Stimulated activated CD8-positive, alpha-beta memory T cell treated with anti-CD3 and anti-CD28 coated beads, Interleukin-15, amount 100 ng/mL, for 24 hours (primary cell): ENCODE measurements around the gene ZC3H6.
"Not testable (repeated sequence)": the region's sequence is repeated elsewhere in the genome, so short reads cannot be mapped to it uniquely, and the experiment has no call there.

ENCODE experiments used
- DNase-seq: peaks from one replicate; pipeline ENCODE4 v3.0.0-alpha.2; 2020; ENCODE audit warnings: low read depth

The ZC3H6 gene

DNA sequence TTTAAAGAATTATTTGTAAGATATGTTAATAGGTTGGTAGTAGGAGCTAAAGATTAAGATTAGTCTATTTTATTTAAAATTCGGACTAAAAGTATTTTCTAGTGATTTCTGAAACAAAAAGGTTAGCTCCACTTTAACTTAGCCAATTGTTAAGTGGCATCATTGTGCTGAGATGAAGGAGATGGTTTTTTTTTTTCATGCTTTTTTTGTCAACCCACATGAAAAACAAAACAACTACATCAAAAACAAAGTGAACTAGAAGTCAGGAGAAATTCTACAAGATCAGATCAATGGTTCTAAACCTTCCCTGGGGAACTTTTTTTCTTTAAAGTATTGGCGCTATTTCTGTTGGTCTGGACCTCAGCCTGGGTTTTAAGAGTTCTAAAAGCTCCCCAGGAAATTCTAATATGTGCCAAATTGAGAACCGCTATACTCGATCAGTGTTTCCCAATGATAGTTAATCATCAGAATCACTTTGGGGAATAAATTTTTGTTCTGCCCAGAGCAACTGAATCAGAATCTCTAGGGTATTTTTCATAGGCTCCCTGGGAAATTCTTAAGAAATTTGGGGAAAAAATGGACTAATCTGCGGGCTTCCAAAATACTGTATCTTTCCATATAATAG is 2.3 kb downstream of the ZC3H6 start:
- no peak for DNase-seq

DNA sequence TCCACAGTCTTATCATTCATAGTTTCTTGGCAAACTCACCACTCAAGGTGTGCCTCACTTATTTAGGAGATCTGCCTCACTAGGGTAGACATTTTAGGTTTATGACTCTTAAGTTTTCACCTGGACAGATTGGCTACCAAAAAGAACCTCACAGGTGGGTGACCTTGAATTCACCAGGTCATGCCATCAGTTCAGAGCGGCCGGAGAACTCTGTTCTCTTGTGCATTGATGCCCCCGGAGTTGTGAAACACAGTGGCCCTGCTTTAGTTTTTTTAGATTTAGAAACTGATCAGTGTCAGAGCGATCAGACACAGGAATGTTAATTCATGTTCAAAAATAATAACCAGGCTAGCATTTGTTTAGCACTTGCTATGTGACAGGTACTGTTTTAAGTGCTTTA is 6.7 kb downstream of the ZC3H6 start:
- DNase-seq = not testable (repeated sequence)

DNA sequence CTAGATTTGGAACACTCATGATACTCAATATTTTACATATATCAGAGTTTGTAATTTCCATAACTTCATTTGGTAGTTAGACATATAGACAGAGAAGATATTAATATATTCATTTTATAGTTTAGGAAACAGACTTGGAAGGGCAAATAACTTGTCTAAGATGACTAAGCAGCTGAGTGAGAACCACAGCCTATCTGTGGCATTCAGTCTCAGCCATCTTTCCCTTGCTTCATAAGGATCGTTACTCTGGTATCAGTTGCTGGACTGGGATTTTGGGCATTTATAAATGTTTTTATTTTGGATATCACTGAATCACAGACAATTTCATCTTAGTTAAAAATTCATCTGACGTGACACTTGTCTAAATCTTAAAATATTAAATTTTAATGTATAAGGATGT is 8.1 kb downstream of the ZC3H6 start:
- not testable (repeated sequence) for DNase-seq

DNA sequence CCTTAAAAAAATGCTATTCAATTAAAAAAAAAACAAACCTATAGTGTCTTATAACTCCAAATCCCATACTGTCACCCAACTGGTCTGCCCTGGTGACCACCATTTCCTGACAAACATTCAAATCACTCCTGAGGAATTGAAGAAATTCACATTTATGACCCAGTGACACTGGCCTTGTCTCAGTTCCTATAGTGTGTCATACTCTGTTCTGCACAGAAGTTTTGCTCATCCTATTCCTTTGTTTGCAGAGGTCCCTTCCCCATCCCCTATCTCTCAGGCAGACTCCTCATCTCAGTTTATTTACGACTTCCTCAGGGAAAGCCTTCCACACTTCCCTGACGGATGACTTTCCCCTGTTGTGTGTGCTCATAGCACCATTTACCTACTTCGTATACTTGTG is 14.7 kb downstream of the ZC3H6 start:
- DNase-seq = no peak

DNA sequence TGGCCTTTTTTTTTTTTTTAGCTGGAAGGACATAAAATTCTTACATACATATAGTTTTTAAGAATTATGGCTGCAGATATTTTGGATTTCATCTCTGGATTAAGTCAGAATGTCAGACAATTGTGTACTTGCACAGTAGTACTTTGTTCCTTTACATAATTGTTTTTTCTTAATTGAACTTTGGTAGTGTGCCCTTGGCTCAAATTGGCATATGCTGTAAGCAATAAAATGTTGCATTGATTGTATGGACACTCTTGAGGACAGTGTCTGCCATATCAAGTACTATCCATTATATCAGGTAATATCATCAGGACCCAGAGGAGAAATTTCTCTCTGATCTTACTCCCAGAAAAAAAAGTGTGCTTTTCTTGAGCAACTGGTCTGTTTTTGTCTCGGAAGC is 15.3 kb downstream of the ZC3H6 start:
- DNase-seq = no peak

DNA sequence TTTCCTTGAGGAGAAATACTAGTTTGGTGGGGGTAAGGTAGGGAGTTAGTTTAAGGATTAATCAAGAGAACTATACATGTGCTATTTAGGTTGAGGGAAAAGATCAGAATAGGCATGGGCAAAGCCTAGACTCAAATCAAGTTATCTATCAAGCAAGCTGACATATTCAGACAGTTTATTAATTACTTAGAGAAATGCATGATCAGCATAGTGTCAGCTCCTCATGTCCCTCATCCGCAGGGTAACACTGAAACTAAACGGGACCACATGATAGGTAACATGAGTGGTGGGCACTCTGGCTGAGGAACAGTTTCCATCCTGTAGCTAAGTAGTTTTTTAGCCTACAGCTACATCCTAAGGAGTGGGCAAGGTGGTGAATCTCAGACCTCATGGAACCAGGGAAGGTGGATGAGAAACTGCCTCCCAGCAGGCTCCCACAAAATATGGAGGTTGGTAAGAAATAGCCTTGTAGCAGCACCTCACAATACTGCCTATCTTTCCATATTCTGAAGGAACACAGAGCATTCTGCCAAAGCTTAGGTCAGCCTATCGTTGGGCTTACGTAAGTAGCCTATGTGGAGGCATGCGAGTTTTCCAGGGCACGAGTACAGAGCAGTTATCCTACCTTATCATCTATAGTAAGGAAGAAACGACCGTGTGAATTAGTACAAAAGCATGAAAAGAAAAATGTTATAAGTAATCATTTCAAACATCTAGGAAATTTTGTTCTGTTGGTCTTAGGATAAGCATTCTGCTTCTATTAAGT is 18.4 kb downstream of the ZC3H6 start:
- no peak for DNase-seq

DNA sequence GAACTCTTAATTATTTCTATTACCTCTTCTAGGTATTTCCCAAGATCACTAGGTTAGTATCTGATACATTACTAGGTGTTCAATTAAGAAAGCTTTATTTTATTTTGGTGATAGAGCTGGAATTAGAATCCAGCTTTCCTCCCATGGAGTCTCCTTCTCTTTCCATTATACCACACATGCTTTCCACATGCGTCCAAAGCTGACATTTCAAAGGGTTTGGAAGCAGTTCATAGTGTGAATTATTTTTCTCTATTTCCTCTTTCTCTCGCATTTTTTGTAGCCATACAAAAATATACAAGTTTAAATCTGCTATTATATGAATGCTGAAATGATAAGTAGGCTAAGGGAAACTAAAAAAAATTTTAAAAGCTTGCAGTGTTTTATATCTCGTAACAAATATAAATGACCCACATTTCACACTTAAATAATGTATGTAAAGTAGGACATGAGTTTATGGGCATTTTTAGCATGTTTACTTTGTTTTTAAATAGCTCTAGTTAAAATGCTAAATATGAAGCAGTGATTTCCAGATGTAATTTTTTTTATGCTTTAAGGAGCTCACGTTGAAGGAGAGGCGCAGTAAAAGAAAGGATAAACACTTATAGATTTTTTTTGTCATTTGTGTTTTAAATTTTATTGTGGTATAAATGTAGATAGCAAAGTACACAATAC is 20.1 kb downstream of the ZC3H6 start:
- no peak for DNase-seq

DNA sequence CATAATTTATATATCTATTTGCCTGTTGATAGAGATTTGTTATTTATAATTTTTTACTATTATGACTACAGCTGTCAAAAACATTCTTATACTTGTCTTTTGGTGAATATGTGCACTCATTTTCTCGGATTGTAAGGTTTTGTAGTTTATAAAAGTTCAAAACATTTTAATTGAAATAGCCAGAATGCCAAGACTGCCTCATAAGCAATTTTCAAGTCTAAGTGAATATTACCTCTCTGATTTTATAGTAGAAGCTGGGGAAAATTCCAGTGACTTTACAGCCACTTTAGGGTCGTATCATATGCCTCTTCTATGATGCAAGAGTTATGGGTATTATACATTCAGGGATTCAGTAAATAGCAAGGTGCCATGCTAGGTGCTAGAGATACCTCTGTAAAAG is 21.0 kb downstream of the ZC3H6 start:
- DNase-seq = no peak

DNA sequence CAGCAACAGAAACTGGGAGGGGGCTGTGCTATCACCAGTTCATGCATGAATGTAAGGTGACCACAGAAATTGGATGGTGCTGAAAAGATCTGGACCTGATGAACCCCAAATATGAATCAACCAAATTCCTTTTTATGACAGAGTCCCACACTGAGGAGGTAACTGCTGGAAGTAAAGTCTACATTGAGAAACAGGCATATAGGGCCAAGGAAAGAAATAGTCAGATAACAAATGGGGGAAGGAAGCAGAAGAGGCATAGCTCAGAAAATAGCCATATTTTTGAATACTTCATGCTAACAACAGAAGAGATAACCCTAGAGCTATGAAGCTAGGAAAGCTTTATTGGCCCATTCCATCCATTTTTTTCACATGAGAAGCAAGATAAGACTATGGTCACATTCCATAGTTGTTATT is 25.8 kb downstream of the ZC3H6 start:
- no peak for DNase-seq

DNA sequence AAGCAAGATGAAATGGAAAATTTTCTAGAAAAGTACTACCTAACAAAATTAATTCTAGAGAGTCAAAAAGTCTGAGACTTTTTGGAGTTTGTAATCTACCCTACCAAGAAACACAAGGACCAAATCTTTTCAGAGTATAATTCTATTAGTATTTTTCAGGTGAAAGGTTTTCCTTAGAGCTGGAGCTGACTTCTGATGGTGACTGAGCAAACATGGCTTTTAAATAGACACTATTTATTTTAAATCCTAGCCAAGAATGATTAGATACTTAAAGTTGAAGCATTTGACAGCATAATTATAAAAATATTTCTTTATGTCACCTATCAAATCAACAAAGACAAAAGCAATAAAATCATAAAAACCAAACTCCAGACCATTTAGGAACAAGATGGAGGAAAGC is 26.6 kb downstream of the ZC3H6 start:
- no peak for DNase-seq

DNA sequence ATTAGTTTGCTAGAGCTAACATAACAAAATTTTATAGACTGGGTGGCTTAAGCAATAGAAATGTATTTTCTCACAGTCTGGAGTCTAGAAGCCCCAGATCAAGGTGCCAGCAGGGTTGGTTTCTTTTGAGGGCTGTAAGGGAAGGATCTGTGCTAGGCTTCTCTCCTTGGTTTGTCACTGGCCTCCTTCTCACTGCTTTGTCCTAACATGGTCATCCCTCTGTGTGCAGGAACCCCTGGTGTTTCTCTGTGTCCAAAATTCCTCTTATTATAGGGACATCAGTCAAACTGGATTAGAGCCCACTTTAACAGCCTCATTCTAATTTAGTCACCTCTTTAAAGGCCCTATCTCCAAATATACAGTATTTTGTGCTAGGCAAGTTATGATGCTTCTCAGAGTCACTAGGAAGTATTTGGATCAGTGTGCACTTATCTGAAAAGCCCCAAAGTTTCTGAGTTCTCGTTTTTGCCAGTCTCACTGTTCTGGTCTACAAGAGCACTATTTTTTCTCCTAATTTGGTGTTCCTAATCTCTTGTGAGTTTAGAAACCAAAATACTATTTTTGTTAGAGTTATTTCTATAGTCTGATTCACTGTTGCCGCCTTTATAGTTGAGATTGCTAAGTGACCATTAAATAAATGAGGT is 29.0 kb downstream of the ZC3H6 start:
- no peak for DNase-seq

DNA sequence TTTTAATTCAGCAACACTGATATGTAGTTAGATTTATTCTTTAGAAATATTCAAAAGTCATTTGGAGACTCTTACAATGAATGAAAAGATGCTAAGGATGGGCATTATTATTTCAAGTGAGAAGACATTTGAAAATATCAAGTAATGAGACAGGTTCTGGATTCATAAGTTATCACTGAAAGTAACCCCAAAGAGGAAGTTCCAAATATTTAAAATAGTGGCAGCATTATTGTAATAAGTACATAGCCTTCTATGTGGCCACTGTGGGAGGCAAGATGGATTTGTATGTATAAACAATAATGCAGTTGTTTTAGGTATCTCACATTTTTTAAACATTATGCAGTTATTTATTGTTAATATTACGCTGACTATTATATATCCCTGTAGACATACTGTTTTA is 29.7 kb downstream of the ZC3H6 start:
- DNase-seq = no peak

DNA sequence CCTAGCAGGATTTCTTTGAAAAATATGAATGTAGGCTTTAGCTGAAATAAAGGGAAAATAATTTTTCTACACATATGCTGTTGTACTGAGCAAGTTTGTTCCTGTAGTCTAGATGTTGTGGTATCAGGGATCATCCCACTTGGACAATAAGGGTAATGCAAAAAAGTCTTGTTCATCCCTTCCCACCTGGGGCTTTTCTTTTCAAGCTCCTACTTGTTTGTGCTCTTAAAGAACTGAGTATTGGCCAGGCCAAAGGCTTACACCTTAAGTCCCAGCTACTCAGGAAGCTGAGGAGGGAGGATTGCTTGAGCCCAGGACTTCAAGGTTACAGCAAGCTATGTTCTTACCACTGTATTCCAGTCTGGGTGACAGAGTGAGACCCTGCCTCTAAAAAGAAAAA is 35.5 kb downstream of the ZC3H6 start:
- no peak for DNase-seq

DNA sequence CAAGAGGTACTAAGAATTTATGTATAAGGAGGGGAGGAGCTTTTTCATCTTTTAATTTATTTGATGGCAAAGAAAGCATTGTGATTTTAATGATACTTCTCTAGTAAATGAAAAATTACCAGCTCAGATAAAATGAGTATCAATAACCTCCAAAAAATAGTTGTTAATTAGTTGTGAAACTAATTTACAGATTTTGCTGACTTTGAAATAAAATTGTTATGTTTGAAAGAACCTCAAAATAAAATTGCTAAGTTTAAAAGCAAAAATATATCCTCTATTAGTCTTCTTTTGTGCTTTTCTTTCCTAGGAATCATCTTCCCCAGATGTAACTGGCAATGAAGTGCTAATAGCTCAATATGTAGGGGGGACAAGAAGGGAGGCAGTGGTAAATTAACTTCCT is 36.5 kb downstream of the ZC3H6 start:
- DNase-seq = no peak

DNA sequence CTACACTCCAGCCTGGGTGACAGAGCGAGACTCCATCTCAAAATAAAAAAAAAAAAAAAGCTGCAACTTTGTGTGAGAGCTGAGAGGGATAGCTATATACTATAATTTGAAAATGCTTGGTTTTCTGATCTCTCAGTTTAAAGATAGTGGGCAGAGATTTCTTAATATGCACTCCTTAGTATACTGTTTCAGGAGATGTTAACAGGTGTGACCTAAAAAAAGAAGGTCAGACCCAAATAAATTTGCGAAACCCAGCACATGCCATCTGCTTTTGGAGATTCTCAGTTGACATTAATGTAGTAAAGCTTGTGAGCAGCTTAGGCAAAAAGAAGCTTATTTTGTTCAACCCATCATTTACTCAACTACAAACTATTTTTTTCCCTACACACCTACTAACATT is 37.4 kb downstream of the ZC3H6 start:
- no peak for DNase-seq

DNA sequence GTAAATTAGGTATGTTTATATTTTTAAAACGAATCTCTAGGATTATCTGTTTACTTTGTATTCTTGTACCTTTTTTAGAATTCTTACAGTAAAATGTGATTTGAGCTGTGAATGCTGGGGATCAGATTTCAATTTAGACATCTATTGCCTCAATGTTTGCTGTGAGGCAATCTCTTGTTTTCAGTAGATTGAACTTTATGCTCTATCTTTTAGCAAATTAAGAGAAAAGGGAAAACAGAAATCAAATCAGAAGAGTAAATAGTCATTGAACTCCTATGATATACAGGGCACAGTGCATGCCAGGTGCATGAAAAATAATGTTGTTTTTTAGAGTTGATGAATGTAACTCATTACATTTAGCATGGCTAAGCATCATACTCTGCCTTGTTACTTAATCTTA is 39.5 kb downstream of the ZC3H6 start:
- DNase-seq = no peak

DNA sequence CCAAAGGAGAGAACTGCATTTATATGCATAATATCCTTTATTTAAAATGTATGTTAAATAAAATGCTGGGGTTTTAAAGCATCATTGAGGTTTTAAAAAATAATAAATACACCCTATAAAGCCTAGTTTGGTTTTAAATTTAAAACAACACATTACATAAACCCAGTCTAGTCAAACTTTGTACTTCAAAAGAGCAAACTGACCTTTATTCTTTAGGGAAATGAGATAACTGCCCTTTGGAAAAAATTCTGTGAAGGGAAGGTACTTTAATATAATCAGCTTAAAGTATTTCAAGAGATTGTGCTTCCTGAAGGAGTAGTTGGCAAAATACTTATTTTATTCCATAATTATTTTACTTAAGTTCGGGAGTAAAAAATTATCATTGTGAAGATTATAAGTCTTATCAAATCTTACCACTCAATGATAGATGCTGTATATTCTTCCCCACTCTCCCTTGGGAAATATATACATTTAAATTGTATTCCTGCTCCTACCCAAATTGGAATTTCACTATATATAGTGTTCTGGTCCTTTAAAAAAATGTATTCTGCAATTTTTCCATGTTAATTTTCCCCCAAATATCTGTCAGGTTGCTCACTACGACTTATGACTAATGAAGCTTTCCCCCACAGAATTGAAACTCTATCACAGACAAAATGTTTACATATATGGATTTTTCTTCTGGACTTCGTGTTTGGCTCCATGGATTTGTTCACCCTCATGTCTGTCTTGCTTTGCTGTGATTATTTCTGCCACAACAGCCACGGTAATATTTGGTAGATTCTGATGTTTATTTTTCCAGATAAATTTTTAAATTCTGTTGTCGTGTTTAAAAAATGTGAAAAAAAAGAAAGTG is 42.1 kb downstream of the ZC3H6 start:
- DNase-seq = no peak

DNA sequence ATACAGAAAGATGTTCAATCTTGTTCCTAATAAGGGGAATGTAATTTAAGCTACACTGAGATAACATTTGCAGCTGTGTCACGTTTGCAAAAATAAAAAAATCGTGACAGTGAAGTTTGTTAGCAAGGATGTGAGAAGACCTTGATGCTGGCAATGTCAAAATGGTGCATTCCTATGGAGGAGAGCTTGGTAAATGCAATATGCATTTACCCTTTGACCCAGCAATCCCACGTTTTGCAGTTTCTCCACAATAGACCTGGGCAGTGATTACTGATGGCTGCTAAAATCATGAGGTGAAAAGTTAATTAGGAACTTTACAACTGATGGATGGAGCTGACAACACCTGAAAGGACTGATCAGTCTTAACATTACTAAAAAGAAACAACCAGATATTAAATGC is 43.1 kb downstream of the ZC3H6 start:
- DNase-seq = no peak

DNA sequence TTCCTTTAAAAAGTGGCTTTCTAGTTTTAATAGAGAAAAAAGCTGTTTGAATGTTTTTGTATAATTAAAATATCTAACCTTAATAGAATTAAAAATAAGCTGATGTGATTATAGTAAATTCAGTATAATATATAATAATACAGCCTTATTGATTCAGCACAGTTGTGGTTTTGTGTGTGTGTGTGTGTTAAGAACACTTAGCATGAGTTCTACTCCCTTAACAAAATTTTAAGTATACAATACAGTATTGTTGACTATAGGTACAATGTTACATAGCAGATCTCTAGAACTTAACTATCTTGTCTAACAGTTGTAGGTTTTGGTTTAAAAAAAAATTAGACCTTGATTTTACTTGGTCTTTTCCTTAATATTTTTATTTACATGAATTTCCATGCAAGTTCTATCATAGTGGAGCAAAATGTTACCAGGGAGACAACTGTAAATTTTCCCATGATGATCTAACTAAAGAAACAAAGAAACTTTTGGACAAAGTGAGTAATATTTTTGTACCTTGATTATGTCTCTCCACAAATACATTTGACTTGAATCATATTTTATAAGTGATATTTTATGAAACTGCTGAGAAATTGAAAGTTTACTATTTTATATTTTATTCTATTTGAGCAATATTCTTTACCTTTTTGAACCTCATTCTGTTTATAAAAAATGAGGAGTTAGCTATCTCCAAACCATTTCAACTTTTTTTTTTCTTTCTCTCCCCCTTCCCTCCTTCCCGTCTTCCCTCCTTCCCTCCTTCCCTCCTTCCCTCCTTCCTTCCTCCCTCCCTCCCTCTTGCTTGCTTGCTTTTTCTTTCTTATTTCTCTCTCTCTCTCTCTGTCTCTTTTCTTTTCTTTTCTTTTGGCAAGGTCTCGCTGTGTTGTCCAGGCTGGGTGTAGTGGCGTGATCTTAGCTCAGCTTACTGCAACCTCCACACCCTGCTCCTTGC is 46.3 kb downstream of the ZC3H6 start:
- DNase-seq = no peak

DNA sequence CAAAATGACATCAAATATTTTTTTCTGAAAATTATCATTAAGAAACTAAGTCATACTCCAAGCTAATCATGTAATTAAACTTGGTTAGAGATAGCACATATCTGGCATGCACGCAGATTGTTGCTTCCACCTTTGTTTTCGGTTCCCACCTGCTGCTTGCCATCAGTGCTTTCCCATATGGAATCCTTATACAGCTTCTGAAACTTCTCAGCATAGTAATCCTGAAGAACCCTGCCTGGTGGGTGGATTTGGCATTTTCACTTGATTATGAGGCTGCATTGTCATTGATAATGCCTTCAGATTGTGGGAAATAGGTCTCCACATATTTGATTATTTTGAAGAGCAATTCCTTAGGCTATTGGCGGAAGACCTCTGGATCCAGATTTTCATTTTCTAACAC is 47.5 kb downstream of the ZC3H6 start:
- DNase-seq = no peak
